Naive thymus-derived CD8-positive, alpha-beta T cell (primary cell): ENCODE data around the gene ACBD5. TPM values are rescaled to one million over a fixed set of nuclear protein-coding genes. Genes with fewer than 3 reads are reported as not detected.

Experiments used
- polyA plus RNA-seq, 3 donors: library from polyadenylated mRNA; unstranded; fragments of 300-500 nt; fragmentation: Illumina TruSeq; gene quantifications; one replicate each; pipeline ENCODE4 v1.2.3, GENCODE V29; 2021
- total RNA-seq, 8 experiments: library from RNA in 2 of 8; stranded (reverse) in 2 of 8; gene quantifications; one replicate each; pipeline ENCODE4 v1.2.3 and lab custom pipeline; 2021 to 2026

Gene ACBD5
- total and polyA plus RNA-seq, 5 experiments from 2014 or later: 7.4 to 23.6 (median 12.1) TPM

Other genes starting within 250 kb of the ACBD5 start
- 10 to 100 TPM; 15.8 to 16.2 TPM for gene ANKRD26, start 140.3 kb downstream of the ACBD5 start, total RNA-seq
- gene ANKRD26, start 140.3 kb downstream of the ACBD5 start, polyA plus RNA-seq: 1 to 10 TPM; 1.9 to 2.9 (median 2.7) TPM
- 100 to 1,000 TPM; 101 to 102 TPM for gene YME1L1, start 86.4 kb downstream of the ACBD5 start, total RNA-seq
- gene YME1L1, start 86.4 kb downstream of the ACBD5 start, polyA plus RNA-seq: 100 to 1,000 TPM; 109 to 120 (median 119) TPM
- gene MASTL, start 85.4 kb downstream of the ACBD5 start, total RNA-seq: 1 to 10 TPM; 7.0 to 8.6 TPM
- gene MASTL, start 85.4 kb downstream of the ACBD5 start, polyA plus RNA-seq: 1 to 10 TPM; 1.3 to 2.1 (median 2.0) TPM